NT2/D1 (cell line): ENCODE measurements around the gene AADACL2.

Experiments
- YY1 ChIP-seq: IDR thresholded peaks from 2 replicates; pipeline ENCODE4 v1.6.1; 2011; ENCODE audit not compliant: insufficient read length, insufficient read depth
- ZNF274 ChIP-seq: IDR thresholded peaks from 2 replicates; pipeline ENCODE4 v1.6.1; 2011; ENCODE audit warnings: mild to moderate bottlenecking, low read depth, low read length

DNA sequence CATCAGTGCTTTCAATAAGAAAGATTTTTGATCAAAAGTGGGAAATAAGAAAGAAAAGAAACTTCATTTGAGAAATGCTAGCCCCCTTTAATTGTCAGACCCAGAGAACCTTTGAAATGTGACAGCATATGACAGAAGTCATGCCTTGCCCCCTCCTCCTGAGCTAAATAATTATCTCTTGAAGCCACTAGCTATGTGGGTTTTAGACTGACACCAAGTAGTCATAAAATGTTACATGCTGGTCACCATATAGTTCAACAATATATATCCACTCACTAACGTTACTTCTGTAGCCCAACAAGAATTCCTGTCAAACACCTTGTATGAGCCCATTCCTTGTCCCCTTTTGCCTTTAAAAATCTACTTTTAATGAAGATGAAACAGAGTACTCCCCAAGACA is 43.1 kb upstream of the AADACL2 start:
- TF ChIP-seq ZNF274 (no peak), YY1 (no peak)
